Liver (tissue), 3 donors: ENCODE measurements around the gene SLC31A1.

Experiments
- CTCF ChIP-seq: fragments of 150-350 bp; IDR thresholded peaks from 2 replicates; pipeline ENCODE4 v1.5.1; 2017; ENCODE audit warnings: improper control_type of control experiment, low read depth, low read length; ENCODE audit not compliant: missing input control
- FOXA1 ChIP-seq: IDR thresholded peaks from 2 replicates; pipeline ENCODE4 v1.6.1; 2016; ENCODE audit warnings: antibody characterized with exemption
- GABPA ChIP-seq, 2 donors: IDR thresholded peaks in 1 of 2; conservative IDR thresholded peaks in 1 of 2; 2 replicates each; pipeline ENCODE4 v1.6.1; 2016; ENCODE audit warnings: antibody characterized with exemption in 2 of 2, mild to moderate bottlenecking in 1 of 2, moderate library complexity in 1 of 2
- MAX ChIP-seq: IDR thresholded peaks from 2 replicates; pipeline ENCODE4 v1.6.1; 2016; ENCODE audit warnings: antibody characterized with exemption
- RAD21 ChIP-seq, 2 donors: IDR thresholded peaks; 2 replicates each; pipeline ENCODE4 v1.6.1; 2016; ENCODE audit warnings: antibody characterized with exemption in 2 of 2, mild to moderate bottlenecking in 2 of 2
- REST ChIP-seq: IDR thresholded peaks from 2 replicates; pipeline ENCODE4 v1.6.1; 2016; ENCODE audit warnings: antibody characterized with exemption, mild to moderate bottlenecking
- TAF1 ChIP-seq: conservative IDR thresholded peaks from 2 replicates; pipeline ENCODE4 v1.6.1; 2016; ENCODE audit warnings: antibody characterized with exemption, mild to moderate bottlenecking
- YY1 ChIP-seq: IDR thresholded peaks from 2 replicates; pipeline ENCODE4 v1.6.1; 2016; ENCODE audit warnings: antibody characterized with exemption, mild to moderate bottlenecking
- donor health status: healthy.
- donor health status: healthy.

GRCh38 chr9:113205432-113205831 is 15.9 kb upstream of the SLC31A1 start:
- TF ChIP-seq REST (no peak), CTCF (no peak), GABPA (IDR thresholded peaks at IDR 0.05 in 1 of 2, conservative IDR thresholded peaks at IDR 0.05 in 1 of 2) (no peak), RAD21 (IDR thresholded peaks at IDR 0.05) (no peak), YY1 (no peak), TAF1 (no peak), MAX (no peak), FOXA1 (no peak)
